Measurements from ENCODE around the gene MSMP. TPM values are rescaled to one million over a fixed set of nuclear protein-coding genes. Genes with fewer than 3 reads are reported as not detected.

MSMP gene
- total RNA-seq, 1 donor: not detected

DNA sequence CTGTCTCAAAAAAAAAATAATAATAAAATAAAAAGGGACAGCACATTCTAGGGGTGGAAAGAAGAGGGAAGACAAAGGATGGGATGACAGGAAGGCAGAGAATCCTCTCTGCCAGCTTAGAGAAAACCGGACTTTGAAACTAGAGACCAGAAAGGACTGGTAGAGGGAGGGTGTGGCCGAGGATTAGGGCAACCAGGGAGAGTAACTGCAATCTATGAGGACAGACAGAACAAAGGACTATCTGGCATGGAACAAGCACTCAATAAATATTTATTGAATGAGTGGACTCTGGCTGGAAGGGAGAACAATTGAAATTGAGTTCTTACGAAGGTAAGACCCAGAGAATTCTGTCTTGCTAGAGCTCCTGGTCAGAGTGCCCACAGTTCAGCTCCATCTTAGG is 7.5 kb downstream of the MSMP start:
- TF ChIP-seq, protein P1, sequence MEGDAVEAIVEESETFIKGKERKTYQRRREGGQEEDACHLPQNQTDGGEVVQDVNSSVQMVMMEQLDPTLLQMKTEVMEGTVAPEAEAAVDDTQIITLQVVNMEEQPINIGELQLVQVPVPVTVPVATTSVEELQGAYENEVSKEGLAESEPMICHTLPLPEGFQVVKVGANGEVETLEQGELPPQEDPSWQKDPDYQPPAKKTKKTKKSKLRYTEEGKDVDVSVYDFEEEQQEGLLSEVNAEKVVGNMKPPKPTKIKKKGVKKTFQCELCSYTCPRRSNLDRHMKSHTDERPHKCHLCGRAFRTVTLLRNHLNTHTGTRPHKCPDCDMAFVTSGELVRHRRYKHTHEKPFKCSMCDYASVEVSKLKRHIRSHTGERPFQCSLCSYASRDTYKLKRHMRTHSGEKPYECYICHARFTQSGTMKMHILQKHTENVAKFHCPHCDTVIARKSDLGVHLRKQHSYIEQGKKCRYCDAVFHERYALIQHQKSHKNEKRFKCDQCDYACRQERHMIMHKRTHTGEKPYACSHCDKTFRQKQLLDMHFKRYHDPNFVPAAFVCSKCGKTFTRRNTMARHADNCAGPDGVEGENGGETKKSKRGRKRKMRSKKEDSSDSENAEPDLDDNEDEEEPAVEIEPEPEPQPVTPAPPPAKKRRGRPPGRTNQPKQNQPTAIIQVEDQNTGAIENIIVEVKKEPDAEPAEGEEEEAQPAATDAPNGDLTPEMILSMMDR (IDR thresholded peaks at IDR 0.05; ENCODE audit: insufficient read depth, low read depth, low read length): no peak
- no peak for DNase-seq (ENCODE audit: low read depth)
- H3K4me3 ChIP-seq (ENCODE audit: low read depth, low read length): peak overlapping the region; percentile 91

DNA sequence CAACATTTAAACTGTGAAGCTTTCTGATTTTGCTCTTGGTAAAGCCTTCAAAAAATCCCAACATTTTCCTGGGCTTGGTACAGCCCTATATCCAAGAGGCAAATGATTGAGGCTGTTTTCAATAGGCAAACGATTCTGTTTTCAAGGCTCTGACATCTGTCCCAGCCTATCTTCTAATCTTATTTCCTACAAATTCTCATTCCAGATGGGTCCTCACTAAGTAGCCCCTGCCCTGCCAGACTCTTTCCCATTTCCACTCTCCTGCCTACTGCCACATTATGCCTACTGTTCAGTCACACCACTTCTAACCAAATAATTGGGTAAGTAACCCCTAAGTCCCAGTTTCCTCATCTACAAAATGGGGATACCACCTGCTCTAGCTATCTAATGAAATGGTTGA is 8.5 kb downstream of the MSMP start:
- no peak overlapping the region for H3K4me3 ChIP-seq (ENCODE audit: low read depth, low read length)
- TF ChIP-seq, protein P1 (IDR thresholded peaks at IDR 0.05; ENCODE audit: insufficient read depth, low read depth, low read length): no peak
- no peak for DNase-seq (ENCODE audit: low read depth)

DNA sequence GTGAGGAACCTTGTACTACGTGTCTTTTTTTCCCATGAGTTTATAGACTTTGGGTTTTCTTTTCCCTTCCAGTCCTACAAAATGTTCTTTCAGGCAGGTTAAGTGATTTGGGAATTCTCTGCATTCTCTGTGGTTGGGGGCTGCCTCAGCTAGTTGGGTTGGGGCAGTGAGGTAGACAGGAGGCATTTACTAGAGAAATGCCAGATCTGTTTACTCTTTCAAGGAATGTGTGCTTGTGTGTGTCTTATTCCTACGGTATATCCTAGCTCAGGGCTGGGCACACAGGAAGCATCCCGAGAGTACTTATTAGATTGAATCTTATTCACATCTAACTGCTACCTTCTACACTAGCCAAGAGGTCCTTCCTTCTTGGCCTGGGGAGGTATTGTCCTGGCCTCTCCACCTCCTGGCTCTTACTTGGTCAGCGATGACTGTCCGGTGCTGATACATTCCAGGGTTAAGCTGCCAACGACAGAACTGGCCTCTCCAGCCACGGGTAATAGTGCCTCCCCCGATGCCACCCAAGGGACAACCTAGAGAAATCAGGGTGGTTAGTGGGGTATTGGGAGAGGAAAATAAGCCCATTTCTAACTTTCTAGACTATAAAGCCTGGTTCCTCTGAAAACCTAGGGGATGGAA is 10.1 kb downstream of the MSMP start:
- DNase-seq (ENCODE audit: low read depth): no peak
- TF ChIP-seq, protein P1 (IDR thresholded peaks at IDR 0.05; ENCODE audit: insufficient read depth, low read depth, low read length): no peak

DNA sequence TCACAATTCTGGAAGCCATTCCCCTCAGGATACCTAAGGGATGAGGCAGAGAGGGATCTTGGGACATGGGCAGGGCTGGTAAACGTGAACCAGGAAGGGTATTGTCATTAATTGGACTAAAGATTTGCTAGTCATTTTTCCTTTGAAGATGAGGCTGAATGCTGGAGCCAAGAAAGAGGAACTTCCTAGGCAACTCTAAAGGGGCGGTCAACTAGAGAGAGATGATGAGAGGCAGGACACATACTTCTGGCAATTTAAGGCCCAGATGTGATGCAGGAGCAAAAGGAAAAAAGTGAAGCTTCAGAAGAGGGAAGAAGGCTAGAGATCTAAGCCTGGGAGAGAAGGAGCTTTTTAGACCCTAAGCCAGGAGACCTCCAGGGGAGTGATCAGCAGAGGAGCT is 10.6 kb downstream of the MSMP start:
- DNase-seq (ENCODE audit: low read depth): no peak
- TF ChIP-seq, protein P1 (IDR thresholded peaks at IDR 0.05; ENCODE audit: insufficient read depth, low read depth, low read length): no peak
- no peak overlapping the region for H3K4me3 ChIP-seq (ENCODE audit: low read depth, low read length)

More for the DNA sequence above, 10.1 kb downstream of the MSMP start:
- H3K4me3 ChIP-seq (ENCODE audit: low read depth, low read length): no peak overlapping the region

DNA sequence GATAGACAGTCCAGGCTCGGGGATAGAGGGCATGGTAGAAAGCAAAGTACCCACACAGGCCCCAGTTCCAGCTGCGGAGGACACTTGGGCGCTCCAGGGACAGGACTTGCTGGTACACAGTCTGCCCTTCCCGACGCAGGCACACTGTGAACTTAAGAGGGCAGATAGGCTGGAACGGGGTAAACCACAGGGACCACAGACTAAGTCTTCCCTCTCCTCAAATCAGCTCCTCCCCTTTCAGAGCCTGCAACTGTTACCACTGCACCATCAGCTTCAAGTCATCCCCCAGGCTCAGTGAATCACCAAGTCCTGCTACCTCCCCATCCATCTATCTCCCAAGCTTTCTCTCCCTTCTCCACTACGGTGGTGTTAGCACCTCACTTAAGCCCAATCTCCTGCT is 12.3 kb downstream of the MSMP start:
- no peak overlapping the region for H3K4me3 ChIP-seq (ENCODE audit: low read depth, low read length)
- DNase-seq (ENCODE audit: low read depth): no peak
- TF ChIP-seq, protein P1 (IDR thresholded peaks at IDR 0.05; ENCODE audit: insufficient read depth, low read depth, low read length): no peak

DNA sequence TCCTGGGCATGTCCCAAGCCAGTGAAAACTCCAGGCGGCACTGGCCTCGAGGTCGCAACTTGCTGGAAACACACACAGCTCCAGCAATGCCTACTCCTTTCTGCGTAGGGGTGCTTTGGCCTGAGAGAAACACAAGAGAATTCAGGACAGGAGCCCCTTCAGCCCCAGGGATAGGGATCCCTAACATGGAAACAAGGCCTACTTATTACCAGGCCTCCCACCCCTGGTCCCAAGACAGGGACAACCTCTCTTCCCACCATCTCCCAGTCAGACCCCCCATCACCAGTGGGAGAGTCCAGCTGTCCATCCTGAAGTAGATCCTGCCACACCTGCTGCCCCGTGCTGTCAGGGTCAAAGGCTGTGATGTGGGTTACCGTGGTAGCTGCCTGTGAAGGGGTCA is 13.8 kb downstream of the MSMP start:
- TF ChIP-seq, protein P1 (IDR thresholded peaks at IDR 0.05; ENCODE audit: insufficient read depth, low read depth, low read length): no peak
- no peak for DNase-seq (ENCODE audit: low read depth)
- H3K4me3 ChIP-seq (ENCODE audit: low read depth, low read length): no peak overlapping the region

DNA sequence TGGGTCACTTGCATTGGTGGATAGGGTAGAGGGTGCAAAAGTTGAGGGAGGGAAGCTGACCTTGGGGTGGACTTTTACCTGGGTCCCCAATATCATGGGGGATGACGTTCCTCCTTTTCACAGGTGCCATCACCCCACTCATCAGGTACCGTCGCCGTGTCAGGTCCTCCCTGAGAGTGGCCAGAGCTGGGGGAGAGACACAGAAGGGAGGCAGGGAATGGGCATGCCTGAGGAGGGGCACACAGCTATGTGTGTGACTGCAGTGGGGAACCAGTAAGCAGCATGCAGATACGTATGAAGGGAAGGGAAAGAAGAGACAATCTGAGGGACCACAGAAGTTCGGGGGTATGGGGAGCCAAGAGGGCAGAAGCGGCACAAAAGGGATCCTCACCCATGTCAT is 15.2 kb downstream of the MSMP start:
- H3K4me3 ChIP-seq (ENCODE audit: low read depth, low read length): no peak overlapping the region
- no peak for DNase-seq (ENCODE audit: low read depth)
- TF ChIP-seq, protein P1 (IDR thresholded peaks at IDR 0.05; ENCODE audit: insufficient read depth, low read depth, low read length): no peak

Data from fibroblast of villous mesenchyme (primary cell).